ENCODE data around the gene WWOX. TPM values are rescaled to one million over a fixed set of nuclear protein-coding genes. Genes with fewer than 3 reads are reported as not detected.

Gene WWOX
- total RNA-seq, 1 donor from 2014 or later = 28.2 TPM

DNA sequence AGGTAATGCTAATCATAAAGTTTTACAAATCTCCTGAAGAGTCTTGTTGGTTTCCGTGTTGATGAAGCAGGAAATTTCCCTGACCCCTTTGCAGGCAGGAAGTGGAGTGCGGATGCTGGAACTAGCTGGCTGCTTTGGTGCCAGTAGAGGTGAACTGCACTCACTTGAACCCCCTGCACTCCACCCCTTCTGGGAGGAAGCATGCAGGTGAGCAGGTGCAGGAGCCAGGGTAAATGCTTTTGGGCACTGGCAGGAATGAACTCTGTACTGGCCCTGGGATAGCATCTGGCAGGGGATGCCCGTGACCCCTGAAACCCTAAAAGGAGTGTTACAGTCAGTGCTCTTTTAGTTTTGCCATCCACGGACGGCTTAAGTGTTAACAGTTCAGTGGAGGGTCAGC is 430.4 kb downstream of the WWOX start:
- Mint-ChIP-seq H3K4me3 (no peak overlapping the region), H3K9me3 (no peaks in the 10 kb centered on the region), H3K4me1 (ENCODE audit: unreplicated experiment) (peaks cover under 1% of the 10 kb centered on the region), H3K36me3 (no peaks in the 10 kb centered on the region), H3K27me3 (no peaks in the 10 kb centered on the region), H3K27ac (no peak overlapping the region)
- TF ChIP-seq, protein P1, sequence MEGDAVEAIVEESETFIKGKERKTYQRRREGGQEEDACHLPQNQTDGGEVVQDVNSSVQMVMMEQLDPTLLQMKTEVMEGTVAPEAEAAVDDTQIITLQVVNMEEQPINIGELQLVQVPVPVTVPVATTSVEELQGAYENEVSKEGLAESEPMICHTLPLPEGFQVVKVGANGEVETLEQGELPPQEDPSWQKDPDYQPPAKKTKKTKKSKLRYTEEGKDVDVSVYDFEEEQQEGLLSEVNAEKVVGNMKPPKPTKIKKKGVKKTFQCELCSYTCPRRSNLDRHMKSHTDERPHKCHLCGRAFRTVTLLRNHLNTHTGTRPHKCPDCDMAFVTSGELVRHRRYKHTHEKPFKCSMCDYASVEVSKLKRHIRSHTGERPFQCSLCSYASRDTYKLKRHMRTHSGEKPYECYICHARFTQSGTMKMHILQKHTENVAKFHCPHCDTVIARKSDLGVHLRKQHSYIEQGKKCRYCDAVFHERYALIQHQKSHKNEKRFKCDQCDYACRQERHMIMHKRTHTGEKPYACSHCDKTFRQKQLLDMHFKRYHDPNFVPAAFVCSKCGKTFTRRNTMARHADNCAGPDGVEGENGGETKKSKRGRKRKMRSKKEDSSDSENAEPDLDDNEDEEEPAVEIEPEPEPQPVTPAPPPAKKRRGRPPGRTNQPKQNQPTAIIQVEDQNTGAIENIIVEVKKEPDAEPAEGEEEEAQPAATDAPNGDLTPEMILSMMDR (conservative IDR thresholded peaks at IDR 0.05) = no peak
- no peak for DNase-seq (ENCODE audit: extremely low spot score, unreplicated experiment)

DNA sequence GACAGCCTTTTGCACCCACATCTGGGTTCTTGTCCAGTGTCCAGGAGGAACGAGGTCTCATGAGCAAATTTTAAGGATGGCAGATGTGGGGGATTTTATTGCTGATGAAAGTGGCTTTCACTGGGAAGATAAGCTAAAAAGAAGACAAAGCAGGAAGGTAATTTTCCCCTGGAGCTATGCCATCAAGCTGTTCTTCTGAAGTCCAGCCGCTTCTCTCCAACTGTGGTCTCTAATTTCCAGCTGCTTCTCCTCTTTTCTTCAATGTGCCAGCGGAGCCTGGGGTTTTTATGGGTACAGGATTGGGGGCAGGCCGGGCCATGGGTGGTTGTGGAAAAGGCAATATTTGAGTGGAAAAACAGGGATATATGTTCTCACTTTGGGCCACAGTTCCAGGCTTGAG is 430.8 kb downstream of the WWOX start:
- H3K27me3 Mint-ChIP-seq = no peaks in the 10 kb centered on the region
- H3K9me3 Mint-ChIP-seq = no peaks in the 10 kb centered on the region
- H3K36me3 Mint-ChIP-seq = no peaks in the 10 kb centered on the region
- peaks cover 4% of the 10 kb centered on the region for H3K4me1 Mint-ChIP-seq (ENCODE audit: unreplicated experiment)
- no peak for DNase-seq (ENCODE audit: extremely low spot score, unreplicated experiment)
- H3K4me3 Mint-ChIP-seq = no peak overlapping the region
- no peak overlapping the region for H3K27ac Mint-ChIP-seq
- TF ChIP-seq, protein P1 (conservative IDR thresholded peaks at IDR 0.05) = no peak

DNA sequence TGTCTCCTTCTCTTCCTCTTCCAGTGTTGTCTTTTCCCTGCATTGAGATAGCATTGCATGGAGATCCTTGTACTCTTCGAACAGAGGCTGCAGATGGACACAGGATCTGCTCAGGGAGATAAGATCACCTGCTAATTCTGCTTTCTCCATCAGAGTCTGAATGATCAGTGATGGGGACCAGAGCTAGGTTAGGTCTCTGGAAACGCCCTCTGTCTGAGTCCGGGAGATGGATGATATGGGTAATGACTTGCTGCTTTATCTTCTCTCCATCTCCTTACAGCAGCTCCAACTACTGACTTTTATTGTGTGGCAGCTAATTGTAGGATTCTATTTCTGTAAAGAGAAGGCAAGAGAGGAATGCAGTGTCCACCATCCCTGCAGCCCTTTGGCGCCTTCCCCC is 435.6 kb downstream of the WWOX start:
- H3K4me3 Mint-ChIP-seq = no peak overlapping the region
- no peaks in the 10 kb centered on the region for H3K36me3 Mint-ChIP-seq
- peaks cover 8% of the 10 kb centered on the region for H3K4me1 Mint-ChIP-seq (ENCODE audit: unreplicated experiment)
- no peaks in the 10 kb centered on the region for H3K9me3 Mint-ChIP-seq
- H3K27me3 Mint-ChIP-seq = no peaks in the 10 kb centered on the region
- no peak for DNase-seq (ENCODE audit: extremely low spot score, unreplicated experiment)
- H3K27ac Mint-ChIP-seq = no peak overlapping the region
- TF ChIP-seq, protein P1 (conservative IDR thresholded peaks at IDR 0.05) = no peak

DNA sequence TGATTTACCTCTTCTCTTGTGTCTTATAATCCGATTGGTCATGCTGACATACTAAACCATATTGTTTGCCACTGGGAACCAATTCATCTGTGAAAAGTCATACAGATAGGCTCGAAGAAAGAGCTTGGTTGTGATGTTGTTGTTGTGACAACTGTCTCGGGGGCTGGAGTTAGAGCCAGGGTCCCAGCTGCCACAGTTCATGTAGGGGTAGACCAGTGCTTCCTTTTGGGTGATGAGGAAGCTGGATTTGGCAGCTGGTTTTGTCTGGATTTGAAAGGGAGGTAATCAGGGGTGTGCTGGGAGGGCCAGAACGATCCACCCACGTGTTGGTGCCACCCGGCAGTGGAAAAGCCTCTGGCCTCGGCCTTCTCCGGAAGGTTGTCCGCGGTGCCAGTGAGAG is 438.1 kb downstream of the WWOX start:
- Mint-ChIP-seq H3K4me1 (ENCODE audit: unreplicated experiment) (peaks cover 8% of the 10 kb centered on the region), H3K4me3 (no peak overlapping the region), H3K27ac (no peak overlapping the region), H3K36me3 (no peaks in the 10 kb centered on the region), H3K9me3 (no peaks in the 10 kb centered on the region), H3K27me3 (no peaks in the 10 kb centered on the region)
- no peak for DNase-seq (ENCODE audit: extremely low spot score, unreplicated experiment)
- TF ChIP-seq, protein P1 (conservative IDR thresholded peaks at IDR 0.05) = no peak

DNA sequence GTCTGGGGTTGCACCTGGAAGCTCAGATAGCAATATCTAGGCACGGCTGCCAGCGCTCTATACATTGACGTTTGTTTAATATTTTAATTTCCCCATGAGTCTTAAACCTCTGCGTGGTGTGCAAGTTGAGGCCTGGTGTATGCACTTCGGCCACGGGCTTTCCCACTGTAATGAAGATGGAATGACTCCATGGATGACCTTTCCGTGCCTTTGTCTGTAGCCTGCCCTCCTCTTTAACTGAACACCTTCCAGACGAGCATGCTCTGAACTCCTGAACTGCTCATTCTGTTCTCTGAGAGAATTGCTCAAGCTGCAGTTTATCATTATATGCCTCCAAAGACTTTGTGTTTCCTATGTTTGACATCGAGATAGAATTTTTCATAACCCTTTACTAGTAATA is 438.8 kb downstream of the WWOX start:
- DNase-seq (ENCODE audit: extremely low spot score, unreplicated experiment) = no peak
- TF ChIP-seq, protein P1 (conservative IDR thresholded peaks at IDR 0.05) = no peak
- peaks cover 13% of the 10 kb centered on the region for H3K4me1 Mint-ChIP-seq (ENCODE audit: unreplicated experiment)
- no peaks in the 10 kb centered on the region for H3K36me3 Mint-ChIP-seq
- H3K9me3 Mint-ChIP-seq = no peaks in the 10 kb centered on the region
- H3K27ac Mint-ChIP-seq = no peak overlapping the region
- no peaks in the 10 kb centered on the region for H3K27me3 Mint-ChIP-seq
- H3K4me3 Mint-ChIP-seq = no peak overlapping the region

DNA sequence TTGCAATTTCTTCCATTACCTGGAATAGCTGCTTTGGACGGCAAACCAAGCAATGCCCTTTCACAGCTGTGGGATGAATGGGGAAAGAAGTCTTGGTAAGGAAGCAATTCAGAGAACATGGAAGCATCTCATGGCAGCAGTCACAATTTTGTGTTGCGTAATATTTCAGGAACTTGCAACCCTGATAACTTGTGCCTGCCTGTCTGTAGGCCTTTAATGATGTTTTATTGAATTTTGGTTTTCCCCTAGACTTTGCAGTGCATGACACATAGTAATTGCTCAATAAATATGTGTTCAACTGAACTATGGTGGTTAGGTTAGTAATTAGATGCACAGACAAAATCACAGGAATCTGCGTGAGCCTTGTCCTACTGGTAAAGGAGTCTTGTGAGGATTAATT is 439.5 kb downstream of the WWOX start:
- TF ChIP-seq, protein P1 (conservative IDR thresholded peaks at IDR 0.05) = no peak
- DNase-seq (ENCODE audit: extremely low spot score, unreplicated experiment) = no peak
- Mint-ChIP-seq H3K4me1 (ENCODE audit: unreplicated experiment) (peaks cover 13% of the 10 kb centered on the region), H3K9me3 (no peaks in the 10 kb centered on the region), H3K27ac (no peak overlapping the region), H3K36me3 (no peaks in the 10 kb centered on the region), H3K4me3 (no peak overlapping the region), H3K27me3 (no peaks in the 10 kb centered on the region)
